HG03139 (cell line): ENCODE results near the gene MSX1.
"Not testable (repeated sequence)": the region's sequence is repeated elsewhere in the genome, so short reads cannot be mapped to it uniquely, and the experiment has no call there.

Experiments
- ATAC-seq: cut with Tn5 transposase; IDR thresholded peaks from one replicate; pipeline ENCODE4 v1.9.1; 2021; ENCODE audit not compliant: unreplicated experiment

Gene MSX1

DNA sequence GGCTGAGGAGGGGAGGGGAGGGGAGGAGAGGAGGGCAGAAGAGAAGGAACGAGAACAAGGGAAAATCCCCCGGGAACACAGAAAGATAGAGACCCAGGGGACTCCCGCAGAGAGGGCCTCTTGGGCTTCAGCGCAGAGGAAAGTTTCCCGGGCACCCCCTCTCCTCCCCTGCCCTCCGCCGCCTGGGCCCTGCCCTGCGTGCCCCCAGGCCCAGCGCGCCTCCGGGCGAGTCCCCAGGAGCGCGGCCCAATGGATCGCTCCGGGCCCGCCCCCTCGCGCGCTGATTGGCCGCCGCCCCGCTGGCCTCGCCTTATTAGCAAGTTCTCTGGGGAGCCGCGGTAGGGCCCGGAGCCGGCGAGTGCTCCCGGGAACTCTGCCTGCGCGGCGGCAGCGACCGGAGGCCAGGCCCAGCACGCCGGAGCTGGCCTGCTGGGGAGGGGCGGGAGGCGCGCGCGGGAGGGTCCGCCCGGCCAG is at the start of gene MSX1:
MSX1 (plus strand) TSS at position 341 of the 474 bp plus-strand sequence. CDS start 235 bp downstream, outside the sequence.
- peak; percentile 87 for ATAC-seq

DNA sequence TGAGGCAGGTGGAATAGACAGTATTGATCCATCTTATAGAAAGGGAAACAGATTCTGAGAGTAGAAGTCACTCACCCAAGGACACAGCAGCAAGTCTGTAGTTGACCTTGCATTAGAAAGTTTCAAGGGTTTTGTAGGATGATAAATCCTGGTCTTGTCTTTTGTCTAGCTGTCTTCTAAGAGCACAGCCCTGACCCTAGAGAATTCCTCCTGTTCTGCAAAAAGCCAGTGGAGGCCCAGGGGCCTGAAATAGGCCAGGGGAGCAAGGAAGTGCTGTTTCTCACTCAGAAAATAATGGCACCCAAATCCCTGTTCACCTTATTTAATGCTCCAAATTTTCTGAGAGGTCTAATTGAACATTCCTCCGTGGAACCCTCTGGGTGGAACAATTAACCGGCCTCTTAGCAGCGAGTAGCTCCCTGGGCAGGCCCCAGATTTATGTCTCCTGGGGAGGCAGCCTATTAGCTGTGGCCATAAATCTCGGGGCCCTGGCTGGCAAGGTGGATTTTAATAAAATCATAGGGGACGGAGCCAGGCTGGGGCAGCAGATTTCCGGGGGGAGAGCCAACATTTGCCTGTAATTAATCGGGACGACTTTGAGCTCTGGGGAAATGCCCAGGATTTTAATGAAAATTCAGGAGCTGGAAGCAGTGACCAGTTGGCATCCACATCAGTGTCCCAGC is 49.2 kb upstream of the MSX1 start:
- ATAC-seq: no peak

DNA sequence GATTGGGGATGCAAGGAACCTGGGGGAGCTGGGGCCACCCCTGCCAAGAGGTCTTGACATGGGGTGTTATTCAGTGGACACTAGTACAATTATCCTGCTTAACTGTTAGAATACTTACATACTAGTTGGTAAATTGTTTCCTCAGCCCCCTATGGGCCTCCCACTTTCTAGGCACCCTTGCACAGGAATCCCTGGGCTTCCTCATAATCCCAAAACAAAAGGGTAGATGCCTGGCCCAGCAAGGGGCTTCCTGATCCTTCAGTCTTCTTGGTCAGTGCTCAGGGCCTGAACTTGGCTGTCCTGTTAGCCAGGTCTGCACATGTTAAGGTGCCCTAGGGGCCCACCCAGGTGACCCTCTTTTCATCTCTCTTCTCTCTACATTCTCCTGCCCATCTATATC is 48.7 kb upstream of the MSX1 start:
- ATAC-seq: no peak

DNA sequence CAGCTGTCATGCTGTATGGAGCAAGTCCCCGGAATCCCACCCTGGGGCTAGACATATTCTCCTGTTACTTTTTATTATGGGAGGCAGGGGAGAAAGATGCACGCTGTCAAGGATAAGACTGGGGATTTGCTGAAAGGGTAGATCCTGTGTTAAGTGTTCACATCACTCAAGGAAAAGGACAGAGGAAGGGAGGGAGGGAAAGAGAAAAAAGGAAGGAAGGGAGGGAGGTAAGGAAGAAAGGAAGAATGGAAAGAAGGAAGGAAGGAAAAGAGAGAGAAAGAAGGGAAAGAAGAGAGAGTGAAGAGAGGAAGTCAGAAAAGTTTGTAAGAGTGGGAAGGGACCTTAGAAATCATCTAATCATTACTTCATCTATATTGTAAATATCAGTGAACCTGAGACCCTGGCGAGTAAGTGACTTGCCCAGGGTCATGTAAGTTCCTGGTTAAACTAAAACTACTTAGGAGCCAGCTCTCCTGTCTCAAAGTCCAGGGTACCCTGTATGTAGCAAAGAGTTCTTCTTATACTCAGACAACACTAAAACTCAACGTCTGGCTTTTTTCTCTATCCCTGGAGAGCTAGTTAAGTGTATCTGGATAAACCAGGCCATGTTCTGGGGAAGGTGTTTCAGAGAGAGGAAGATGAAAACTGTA is 47.2 kb upstream of the MSX1 start:
- no peak for ATAC-seq

DNA sequence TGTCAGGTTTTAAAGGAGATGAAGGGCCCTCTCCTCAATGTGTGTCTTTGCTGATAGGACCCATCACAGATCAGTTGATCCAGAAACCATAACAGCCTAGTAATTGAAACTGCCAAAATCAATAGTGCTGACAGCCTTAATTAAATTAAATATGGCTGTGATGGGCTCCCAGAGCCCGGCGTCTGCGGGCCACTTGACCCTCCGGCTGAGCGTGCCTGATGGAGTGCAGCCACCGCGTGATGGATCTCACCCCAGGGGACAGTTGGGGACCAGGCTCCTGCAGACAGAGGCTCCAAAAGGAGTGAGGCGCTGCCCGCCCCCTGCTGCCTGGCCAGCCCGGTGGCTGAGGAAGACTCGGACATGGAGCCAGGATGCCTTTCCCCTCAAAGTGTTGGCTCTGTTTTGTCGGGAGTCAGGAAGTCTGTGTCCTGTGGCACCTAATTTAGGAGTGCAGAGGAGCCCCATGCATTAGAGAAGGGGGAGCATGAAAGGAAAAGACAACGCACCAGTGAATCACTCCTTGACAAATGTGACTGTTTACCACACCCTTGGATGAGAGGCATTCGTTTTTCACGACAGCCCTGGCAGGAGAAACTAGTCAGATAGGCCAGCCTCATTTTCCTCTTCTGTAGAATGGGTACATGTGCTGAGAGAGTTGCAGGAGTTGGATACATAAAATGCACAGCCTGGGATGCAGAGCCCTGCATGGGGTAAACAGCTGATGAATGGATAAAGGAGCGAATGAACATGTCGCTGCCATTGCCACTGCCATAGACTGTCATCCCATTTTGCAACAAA is 40.9 kb upstream of the MSX1 start:
- no peak for ATAC-seq

DNA sequence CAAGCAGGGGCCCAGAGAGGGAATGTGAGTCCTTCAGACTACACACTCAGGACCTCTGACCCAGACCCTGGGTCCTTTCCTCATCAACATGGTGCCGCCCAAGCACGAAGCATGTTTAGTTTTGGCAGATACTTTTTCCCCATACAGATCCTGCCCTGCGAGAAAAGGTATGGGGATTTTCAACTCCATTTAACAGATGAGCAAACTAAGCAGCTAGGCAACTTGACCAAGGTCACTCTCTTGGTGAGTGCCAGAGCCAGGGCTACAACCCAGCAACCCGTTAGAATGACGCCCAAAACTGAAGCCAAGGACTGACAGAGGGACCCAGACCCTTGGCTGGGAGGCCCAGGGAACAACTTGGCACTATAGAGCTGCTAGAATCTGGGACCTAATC is 40.3 kb upstream of the MSX1 start:
- ATAC-seq: no peak

DNA sequence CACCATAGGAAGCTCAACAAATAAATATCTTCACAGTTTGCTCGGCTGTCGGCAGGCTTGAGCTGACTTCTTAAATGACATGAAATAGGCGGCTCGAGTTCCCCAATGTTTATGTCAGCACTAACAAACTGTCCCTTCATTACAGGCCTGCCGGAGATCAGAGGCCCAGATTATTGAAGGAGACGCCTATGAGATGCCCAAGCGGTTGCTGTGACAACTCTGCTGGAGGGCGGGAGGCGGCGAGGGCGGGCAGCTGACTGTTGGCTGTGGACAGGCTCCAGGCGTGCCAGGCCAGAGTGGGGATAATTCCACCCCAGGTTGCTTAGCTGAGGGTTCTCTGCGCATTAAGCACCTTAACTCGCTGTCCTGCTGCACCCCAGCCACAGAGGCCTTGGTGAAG is 39.2 kb upstream of the MSX1 start:
- ATAC-seq: no peak

DNA sequence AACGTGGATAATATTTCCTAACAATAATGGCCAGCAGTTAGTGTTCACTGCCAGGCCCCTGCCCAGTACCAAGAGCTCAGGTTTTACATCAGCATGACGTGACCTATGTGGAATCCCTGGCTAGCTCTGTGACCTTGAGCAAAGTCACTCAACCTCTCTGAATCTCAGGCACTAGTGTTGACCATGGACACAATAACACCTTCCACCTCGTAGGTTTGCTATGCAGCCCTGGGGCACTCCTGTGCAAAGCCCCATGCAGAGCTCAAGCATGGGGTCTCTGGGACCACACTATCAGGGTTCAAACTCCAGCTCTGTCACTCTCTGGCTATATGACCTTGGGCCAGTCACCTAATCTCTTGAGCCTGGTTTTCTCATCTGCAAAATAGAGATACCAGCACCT is 38.7 kb upstream of the MSX1 start:
- ATAC-seq: no peak

DNA sequence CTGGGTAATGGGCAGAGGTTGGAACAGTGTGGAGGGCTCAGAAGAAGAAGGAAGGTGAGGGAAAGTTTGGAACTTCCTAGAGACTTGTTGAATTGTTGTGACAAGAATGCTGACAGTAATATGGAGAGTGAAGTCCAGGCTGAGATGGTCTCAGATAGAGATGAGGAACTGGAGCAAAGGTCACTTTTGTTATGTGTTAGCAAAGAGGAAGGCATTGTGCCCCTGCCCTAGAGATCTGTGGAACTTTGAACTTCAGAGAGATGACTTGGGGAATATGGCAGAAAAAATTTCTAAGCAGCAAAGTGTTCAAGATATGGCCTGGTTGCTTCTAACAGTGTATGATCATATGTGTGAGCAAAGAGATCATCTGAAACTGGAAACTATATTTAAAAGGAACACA is 37.9 kb upstream of the MSX1 start:
- ATAC-seq: no peak

DNA sequence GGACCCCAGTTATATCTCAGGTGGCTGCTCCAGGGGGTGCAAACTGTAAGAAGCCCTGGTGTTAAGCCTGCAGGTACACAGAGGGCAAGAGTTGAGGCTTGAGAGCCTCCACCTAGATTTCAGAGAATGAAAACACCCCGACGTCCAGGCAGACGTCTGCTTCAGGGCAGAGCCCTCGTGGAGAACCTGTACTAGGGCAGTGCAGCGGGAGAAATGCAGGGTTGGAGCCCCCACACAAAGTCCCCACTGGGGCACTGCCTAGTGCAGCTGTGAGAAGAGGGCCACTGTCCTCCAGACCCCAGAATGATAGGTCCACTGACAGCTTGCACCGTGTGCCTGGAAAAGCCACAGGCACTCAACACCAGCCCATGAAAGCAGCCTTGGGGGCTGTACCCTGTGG is 37.2 kb upstream of the MSX1 start:
- ATAC-seq: not testable (repeated sequence)

DNA sequence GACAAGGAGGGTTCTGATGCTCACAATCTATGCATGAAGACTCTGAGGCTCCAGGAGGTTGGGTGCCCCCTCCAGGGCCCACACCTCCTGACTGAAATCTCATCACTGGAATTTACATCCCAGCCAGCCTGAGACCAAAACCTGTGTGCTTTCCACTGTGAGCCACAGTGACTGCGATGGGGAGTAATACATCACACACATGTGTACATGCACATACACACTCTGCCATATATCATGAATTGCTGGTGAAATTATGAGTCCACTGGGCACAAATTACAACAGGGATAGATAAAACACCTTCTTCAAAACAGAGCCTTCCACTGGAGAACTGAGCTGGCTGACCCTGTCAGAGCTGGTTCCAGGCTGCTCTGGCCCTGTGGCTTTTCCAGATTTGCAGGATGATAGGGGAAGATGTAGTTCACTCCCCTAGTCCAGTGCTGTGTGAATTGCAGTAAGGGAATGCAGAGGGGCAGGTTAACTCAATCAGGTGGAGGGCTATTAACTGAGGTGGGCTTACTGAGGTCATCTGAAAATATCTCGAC is 35.8 kb upstream of the MSX1 start:
- no peak for ATAC-seq

DNA sequence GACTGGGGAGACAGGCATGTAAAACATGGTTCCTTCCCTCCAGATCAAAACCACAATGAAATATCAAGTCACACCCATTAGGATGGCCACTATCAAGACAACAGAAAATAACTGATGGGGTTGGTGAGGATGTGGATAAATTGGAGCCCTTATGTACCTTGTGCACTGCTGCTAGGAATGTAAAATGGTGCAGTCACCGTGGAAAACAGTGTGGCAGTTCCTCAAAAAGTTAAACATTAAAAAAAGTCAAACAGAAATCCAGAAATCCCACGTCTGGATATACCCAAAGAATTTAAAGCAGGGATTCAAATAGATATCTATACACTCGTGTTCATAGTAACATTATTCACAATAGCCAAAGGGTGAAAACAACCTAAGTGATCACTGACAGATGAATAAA is 35.2 kb upstream of the MSX1 start:
- ATAC-seq: no peak

DNA sequence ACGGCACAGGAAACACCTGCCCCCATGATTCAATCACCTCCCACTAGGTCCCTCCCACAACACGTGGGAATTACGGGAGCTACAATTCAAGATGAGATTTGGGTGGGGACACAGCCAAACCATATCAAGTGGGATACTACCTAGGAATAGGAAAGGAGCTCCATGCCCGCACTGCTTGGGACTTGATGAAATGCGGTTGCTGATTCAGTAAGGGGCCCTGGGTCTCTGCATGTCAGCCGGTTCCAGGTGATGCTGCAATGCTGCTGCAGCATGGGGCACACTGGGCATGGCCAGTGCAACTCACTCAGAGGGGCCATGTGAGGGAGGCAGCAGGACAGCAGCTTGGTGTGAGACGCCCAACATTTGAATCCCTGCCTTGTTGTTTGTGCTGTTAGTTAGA is 34.0 kb upstream of the MSX1 start:
- no peak for ATAC-seq

DNA sequence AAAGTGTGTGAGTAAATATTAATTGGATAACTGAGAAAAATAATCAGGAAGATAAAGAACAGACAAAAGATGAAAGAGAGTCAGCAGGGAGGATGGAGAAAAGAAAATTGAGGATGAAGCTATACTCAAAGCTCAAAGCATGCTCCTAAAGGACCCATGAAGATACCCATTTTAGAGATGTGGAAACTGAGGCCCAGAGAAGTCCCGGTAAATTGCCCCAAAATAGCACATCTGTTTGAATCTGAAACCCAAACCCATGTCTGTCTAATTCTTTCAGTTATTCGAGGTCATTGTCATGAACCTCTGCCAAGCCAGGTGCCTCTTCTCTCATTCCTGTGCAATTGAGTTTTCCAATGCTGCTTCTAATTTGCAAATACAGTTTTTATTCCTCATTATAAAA is 29.6 kb upstream of the MSX1 start:
- no peak for ATAC-seq

DNA sequence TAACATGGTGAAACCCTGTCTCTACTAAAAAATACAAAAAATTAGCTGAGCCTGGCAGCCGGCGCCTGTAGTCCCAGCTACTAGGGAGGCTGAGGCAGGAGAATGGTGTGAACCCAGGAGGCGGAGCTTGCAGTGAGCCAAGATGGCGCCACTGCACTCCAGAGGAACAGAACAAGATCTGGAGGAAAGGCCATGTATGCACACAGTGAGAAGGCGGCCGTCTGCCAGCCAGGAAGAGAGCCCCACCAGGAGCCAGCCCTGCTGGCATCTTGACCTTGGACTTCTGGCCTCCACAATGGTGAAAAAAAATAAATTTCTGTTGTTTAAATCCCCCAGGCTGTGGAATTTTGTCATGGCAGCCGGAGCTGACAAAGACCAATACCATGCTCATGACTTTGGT is 28.2 kb upstream of the MSX1 start:
- ATAC-seq: no peak

DNA sequence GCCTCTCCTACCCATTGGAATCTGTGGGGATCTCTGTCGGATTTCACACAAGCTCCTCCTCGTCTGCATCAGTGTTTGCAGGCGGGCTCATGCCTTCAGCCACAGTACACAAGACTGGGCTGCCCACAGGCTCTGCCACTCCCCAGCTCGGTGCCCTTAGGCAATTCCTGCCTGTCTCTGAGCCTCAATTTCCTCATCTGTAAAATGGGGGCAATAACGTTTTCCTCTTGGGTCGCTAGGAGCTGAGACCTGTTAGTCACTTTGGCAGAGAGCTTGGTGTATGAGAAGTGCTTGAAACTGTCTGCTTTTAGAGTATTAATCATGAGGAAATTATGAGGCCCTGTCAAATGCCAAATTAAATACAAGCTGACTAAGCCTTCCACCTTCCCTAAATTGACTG is 27.6 kb upstream of the MSX1 start:
- no peak for ATAC-seq

DNA sequence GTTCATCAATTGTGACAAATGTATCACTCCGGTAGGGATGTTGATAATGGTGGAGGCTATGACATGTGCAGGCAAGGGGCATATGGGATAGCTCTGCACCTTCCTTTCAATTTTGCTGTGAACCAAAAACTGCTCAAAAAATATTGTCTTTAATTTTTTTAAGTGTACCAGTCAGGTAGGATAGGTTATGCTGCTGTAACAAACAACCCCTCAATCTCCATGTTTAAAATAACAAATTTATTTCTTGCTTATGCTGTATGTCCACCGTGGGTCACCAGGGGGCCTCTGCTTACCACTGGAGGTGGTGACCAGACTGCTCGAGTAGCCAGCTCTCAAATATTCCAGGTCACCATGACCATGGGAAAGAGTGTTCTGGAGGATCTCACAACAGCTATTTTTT is 23.4 kb upstream of the MSX1 start:
- no peak for ATAC-seq

DNA sequence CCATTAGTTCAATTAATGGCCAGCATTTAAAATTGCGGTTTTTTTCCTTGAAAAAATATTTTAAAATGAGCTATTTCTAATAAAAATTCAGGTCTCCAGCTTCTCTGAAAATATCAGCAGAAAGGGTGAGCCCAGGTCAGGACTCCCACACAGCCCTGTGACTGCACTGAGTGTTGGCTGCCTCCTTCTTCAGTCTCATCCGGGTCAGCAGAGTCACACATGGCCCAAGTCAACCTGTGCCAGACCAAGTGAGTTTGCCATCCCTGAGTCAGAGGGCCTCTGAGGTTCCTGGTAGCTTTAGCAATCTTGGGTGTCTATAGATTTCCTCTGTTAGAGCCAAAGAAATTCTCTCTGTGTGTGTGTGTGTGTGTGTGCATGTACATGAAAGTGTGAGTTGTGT is 22.1 kb upstream of the MSX1 start:
- ATAC-seq: no peak

DNA sequence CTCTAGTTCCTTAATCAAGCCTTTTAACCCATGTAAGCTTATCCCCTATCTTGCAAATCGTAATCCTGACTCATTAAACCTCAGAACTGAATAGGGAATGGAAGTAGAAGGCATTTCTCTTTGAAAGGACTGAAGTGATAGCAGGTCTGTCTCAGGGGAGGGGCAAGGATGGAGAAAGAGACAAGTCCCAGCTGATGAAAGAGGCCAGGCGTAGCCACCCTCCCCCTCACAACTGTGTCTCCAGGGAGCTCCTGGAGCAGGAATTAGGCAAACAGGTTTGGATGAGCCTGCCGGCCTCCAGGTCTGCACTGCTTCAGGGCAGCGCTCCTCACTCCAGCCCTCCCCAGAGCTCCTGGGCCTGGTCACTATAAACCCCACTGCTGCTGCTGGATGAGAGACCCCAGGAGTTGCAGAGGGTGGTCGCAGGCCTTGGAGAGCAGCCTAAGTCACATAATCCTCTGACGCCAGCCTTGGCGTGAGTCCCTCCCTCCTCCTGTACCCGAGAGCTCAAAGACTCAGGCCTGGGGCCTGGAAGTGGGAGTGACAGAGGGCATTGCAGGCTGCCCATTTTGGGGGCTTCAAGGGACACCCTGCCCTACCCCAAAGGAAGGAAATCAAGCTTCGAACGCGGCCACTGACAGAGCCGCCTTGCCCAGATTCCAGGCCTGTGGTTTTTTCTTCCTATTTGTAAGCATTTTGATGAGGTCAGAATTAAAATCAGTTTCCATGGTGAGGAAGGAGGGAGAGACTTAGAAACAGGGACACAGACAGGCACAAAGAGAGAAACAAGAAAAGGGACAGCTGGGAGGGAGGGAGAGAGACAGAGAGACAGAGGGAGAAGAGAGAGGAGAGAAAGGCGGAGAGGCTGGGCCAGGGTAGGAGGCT is 21.2 kb upstream of the MSX1 start:
- ATAC-seq: no peak

DNA sequence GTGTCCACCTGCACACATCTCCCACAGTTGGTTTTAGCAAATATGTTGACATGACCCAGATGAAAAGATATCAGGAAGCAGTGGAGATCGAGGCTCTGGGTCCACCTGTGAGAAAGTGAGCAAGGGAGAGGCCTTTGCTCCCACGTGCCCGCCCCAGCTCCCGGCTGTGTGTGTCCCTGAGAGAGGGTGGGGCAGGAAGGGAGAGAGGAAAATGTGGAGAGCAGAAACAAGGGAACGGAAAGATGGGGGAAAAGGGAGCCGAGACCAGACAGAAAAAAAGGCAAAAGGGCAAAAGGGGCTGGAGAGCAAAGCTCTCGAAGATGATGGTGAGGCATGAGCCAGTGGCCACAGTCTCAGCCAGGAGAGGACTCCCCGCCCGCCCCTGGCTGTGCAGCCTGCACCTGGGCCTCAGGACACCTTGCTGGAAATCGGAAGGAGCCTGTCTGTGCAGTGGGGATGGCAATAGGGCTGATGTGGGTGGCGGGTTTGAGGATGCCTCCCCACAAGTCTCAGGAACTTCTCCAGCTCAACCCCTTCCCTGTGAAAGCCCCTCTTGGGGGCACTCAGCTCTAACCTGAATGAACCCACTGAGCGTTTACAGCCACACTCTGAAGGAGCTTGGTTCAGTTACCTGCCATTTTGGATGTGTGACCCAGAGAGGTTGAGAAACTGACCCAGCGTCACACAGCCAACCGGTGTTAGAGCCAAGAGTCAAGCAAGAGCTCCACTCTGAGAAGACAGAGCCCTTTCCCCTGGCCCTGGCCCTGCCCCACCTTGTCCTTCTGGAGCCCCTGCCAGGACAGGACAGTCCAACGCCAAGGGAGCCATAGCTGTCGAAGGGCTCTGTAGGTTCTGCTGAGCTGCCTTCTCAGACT is 20.3 kb upstream of the MSX1 start:
- ATAC-seq: no peak
